Endodermal cell (in vitro differentiated cells): ENCODE results near the gene ARID5B. TPM values are rescaled to one million over a fixed set of nuclear protein-coding genes. Genes with fewer than 3 reads are reported as not detected.

Source experiments
- DNase-seq: peaks from one replicate; pipeline ENCODE4 v3.0.0-alpha.2; 2017
- H3K27ac ChIP-seq: 2 replicates; pipeline ENCODE4 v1.5.1; 2013; ENCODE audit warnings: mild to moderate bottlenecking, low read depth, low read length, moderate library complexity
- H3K27me3 ChIP-seq: 2 replicates; pipeline ENCODE4 v1.6.1; 2013; ENCODE audit warnings: mild to moderate bottlenecking, low read length, moderate library complexity; ENCODE audit not compliant: insufficient read depth, control insufficient read depth, poor library complexity, severe bottlenecking
- H3K36me3 ChIP-seq: 2 replicates; pipeline ENCODE4 v1.7.0; 2013; ENCODE audit warnings: mild to moderate bottlenecking, low read length, moderate library complexity; ENCODE audit not compliant: control insufficient read depth, insufficient read depth
- H3K4me1 ChIP-seq: one replicate; pipeline ENCODE4 v1.7.0; 2013; ENCODE audit warnings: low read length; ENCODE audit not compliant: control insufficient read depth, insufficient read depth
- H3K4me3 ChIP-seq: 2 replicates; pipeline ENCODE4 v1.5.1; 2013; ENCODE audit warnings: mild to moderate bottlenecking, low read length, moderate library complexity
- H3K9ac ChIP-seq: 2 replicates; pipeline ENCODE4 v1.6.1; 2013; ENCODE audit warnings: mild to moderate bottlenecking, low read length, moderate library complexity; ENCODE audit not compliant: poor library complexity, severe bottlenecking; ENCODE audit errors: extremely low read depth
- H3K9me3 ChIP-seq: 2 replicates; pipeline ENCODE4 v1.6.1; 2013; ENCODE audit warnings: mild to moderate bottlenecking, low read length, moderate library complexity; ENCODE audit not compliant: control insufficient read depth
- H3K27ac Mint-ChIP-seq: 2 replicates; pipeline ENCODE4 v1.8.0; 2020; ENCODE audit warnings: mixed read lengths
- H3K27me3 Mint-ChIP-seq: 2 replicates; pipeline ENCODE4 v1.8.0; 2021; ENCODE audit warnings: mild to moderate bottlenecking, mixed read lengths; ENCODE audit not compliant: insufficient read depth
- H3K36me3 Mint-ChIP-seq: 2 replicates; pipeline ENCODE4 v1.8.0; 2020; ENCODE audit warnings: low read depth, mixed read lengths
- H3K4me1 Mint-ChIP-seq: 2 replicates; pipeline ENCODE4 v1.8.0; 2020; ENCODE audit warnings: mixed read lengths
- H3K4me3 Mint-ChIP-seq: 2 replicates; pipeline ENCODE4 v1.8.0; 2020; ENCODE audit warnings: mild to moderate bottlenecking, moderate library complexity, mixed read lengths
- H3K9me3 Mint-ChIP-seq: 2 replicates; pipeline ENCODE4 v1.8.0; 2020; ENCODE audit warnings: mild to moderate bottlenecking, mixed read lengths
- CTCF ChIP-seq: fragments of 200-600 bp; sonication (generic); conservative IDR thresholded peaks from 2 replicates; pipeline ENCODE4 v1.5.0; 2021; ENCODE audit warnings: antibody characterized with exemption, mild to moderate bottlenecking
- WGBS, 2 experiments: methylation state at CpG; one replicate each; pipeline versions ENCODE4 v1.1.5 to v1.1.7; 2013; ENCODE audit warnings: missing lambda C conversion rate in 2 of 2, mixed read lengths in 1 of 2; ENCODE audit not compliant: insufficient coverage in 1 of 2, insufficient read length in 1 of 2; 5-methylcytosine and 5-hydroxymethylcytosine counted together
- total RNA-seq, 2 donors: library from RNA; stranded (reverse); fragmentation: NEBNext Ultra II Directional in 1 of 2; extraction: Animal tissue kit (Norgen Biotek cat#: 25700) in 1 of 2; gene quantifications; 2 replicates in 1 of 2; 3 replicates in 1 of 2; pipeline ENCODE4 v1.2.1, GENCODE V29; 2021

The ARID5B gene
- total RNA-seq, 2 donors from 2014 or later, result 1.2 to 1.8 TPM

DNA sequence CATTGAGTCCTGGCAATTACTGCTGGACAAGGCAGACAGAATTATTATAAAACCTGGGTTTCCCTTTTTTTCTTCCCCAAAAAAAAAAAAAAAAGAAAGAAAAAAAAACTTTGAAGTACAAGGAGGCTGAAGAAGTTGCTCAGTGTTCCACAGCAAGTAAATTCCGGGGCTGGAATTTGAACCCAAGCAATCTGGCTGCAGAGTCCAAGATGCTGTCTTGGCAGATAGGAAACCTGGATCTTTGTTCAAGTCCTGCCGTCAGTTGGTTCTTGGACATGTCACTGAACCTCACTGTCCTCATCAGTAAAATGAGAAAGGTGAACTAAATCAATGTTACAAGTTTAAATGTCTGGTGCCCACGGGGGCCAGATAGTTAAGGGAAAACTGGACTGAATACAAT is 35.3 kb downstream of the ARID5B start:
- Histone ChIP-seq H3K9ac (no peak overlapping the region), H3K4me3 (no peak overlapping the region), H3K4me1 (no peaks in the 10 kb centered on the region), H3K27ac (no peak overlapping the region), H3K9me3 (peaks cover 14% of the 10 kb centered on the region), H3K36me3 (no peaks in the 10 kb centered on the region), H3K27me3 (no peaks in the 10 kb centered on the region)
- Mint-ChIP-seq H3K36me3 (no peaks in the 10 kb centered on the region), H3K4me3 (no peak overlapping the region), H3K9me3 (peaks cover 9% of the 10 kb centered on the region), H3K27ac (no peak overlapping the region), H3K27me3 (no peaks in the 10 kb centered on the region), H3K4me1 (peaks cover 19% of the 10 kb centered on the region)
- TF ChIP-seq CTCF, result no peak
- WGBS, 2 experiments, result 43 to 61% methylated on average over 2 to 3 of the region's 3 CpGs
- DNase-seq, result no peak

- Histone ChIP-seq H3K4me3 (no peak overlapping the region), H3K27me3 (no peaks in the 10 kb centered on the region), H3K9me3 (peaks cover 10% of the 10 kb centered on the region), H3K4me1 (no peaks in the 10 kb centered on the region), H3K9ac (no peak overlapping the region), H3K36me3 (no peaks in the 10 kb centered on the region), H3K27ac (no peak overlapping the region)
- TF ChIP-seq CTCF, result no peak
- DNase-seq, result no peak
- Mint-ChIP-seq H3K4me1 (peaks cover 19% of the 10 kb centered on the region), H3K9me3 (peaks cover 6% of the 10 kb centered on the region), H3K4me3 (no peak overlapping the region), H3K36me3 (no peaks in the 10 kb centered on the region), H3K27ac (no peak overlapping the region), H3K27me3 (no peaks in the 10 kb centered on the region)
- WGBS, 2 experiments, result 84% methylated on average over 1 of the region's 1 CpG; no CpG with 5 or more reads in 1 of the 2 experiments
Measured at GRCh38 chr10:61937631-61938351, 36.3 kb downstream of the ARID5B start.

- no peak overlapping the region for H3K27ac ChIP-seq
- no peak overlapping the region for H3K27ac Mint-ChIP-seq
- H3K36me3 ChIP-seq, result no peaks in the 10 kb centered on the region
- peaks cover 21% of the 10 kb centered on the region for H3K4me1 Mint-ChIP-seq
- H3K9ac ChIP-seq, result no peak overlapping the region
- WGBS, 2 experiments, result 84 to 100% methylated on average over 1 to 3 of the region's 3 CpGs
- H3K4me3 ChIP-seq, result no peak overlapping the region
- H3K27me3 Mint-ChIP-seq, result no peaks in the 10 kb centered on the region
- no peaks in the 10 kb centered on the region for H3K36me3 Mint-ChIP-seq
- H3K4me3 Mint-ChIP-seq, result no peak overlapping the region
- no peak for DNase-seq
- no peaks in the 10 kb centered on the region for H3K4me1 ChIP-seq
- no peak for TF ChIP-seq CTCF
- no peaks in the 10 kb centered on the region for H3K27me3 ChIP-seq
- no peaks in the 10 kb centered on the region for H3K9me3 Mint-ChIP-seq
- no peaks in the 10 kb centered on the region for H3K9me3 ChIP-seq
Measured at GRCh38 chr10:61939902-61940301, 38.4 kb downstream of the ARID5B start.
